Muscle of arm (tissue), 12 donors: ENCODE results near the gene KRT13. TPM values are rescaled to one million over a fixed set of nuclear protein-coding genes. Genes with fewer than 3 reads are reported as not detected.

Source experiments
- DNase-seq: peaks from one replicate; pipeline ENCODE4 v3.0.0-alpha.2; 2013
- polyA plus RNA-seq, 12 donors: library from polyadenylated mRNA; unstranded; fragments of 120-200 nt; gene quantifications; one replicate each; pipeline ENCODE4 v1.2.1, GENCODE V29; 2013; ENCODE audit not compliant: insufficient read length in 12 of 12

Gene KRT13
- polyA plus RNA-seq, 12 donors = 0.63 to 746 (median 70.1) TPM; not detected in 6

DNA sequence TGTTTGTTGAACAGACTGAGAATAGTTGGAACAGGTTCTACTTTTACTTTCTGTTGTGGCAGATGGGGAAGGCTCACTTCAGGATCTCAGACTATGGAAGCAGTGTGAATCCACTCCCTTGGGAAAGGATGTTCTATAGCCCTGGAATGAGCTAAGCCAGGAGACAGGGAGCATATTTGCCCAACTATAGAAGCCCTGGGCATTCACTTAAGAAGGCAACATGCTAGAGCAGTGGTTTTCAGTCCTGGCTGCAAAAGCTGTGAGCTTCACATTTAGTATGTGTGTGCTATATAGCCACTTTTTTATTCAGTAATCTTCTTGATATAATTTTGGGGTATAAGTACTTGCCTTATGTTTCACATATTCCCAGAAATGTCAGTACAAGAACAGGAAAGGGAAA is 37.1 kb downstream of the KRT13 start:
- DNase-seq = no peak

DNA sequence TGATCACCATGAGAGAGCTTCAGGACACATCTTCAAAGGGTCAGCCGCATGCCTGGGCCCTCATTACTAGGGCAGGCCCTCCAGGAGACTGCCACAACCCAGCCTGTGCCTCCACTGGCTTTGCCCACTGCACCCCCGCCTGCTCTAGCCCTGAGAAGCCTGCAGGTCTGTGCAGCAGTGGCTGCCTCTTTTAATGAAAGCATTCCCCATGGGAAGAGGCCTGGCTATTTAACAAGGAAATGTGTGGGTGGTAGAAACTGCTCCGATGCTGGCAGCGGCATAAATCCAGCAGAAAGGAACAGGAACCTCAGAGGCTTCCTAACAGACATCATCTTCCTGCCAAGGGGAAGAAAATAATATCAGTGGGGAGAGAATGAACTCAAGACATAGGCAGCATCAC is 37.9 kb downstream of the KRT13 start:
- DNase-seq = no peak

DNA sequence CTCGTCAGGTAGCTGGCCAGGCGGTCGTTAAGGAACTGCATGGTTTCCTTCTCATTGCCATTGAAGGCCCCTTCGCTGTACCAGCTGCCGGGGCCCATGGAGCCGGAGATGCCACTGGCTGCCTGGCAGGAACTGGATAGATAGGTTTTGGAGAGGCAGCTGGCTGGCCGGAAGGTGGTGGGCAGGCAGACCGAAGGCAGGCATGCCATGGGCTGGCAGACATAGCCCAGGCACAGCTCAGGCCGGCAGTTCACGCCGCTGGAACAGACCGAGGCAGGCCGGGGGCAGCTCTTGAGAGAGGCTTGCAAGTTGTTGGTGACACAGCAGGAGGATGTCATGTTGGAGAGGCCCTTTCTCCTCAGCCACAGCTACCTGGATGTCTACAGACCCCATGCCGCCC is 38.4 kb downstream of the KRT13 start, which contains the start of gene KRT32:
KRT32 (minus strand) TSS at position 399 of the 400 bp plus-strand sequence; CDS start at position 338, 61 bp downstream.
- no peak for DNase-seq

DNA sequence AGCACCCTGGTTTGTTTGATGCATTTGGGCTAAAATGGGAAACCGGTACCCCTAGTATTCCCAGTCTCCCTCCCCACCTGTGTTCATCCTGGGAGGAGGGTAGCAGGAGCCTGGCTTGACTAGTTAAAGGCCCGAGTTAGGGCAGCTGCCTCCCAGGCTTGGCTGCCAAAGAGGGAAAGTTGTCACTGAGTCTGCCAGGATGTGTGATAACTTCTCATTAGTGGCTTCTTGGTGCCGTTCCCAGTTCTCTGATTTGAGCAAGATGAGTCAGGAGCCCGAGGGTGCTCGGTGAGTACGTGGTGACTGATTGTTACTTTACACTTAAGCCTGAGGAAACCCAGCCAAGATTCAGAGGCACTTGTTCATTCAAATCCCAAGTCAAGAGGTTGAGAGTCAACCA is 40.7 kb downstream of the KRT13 start:
- no peak for DNase-seq

DNA sequence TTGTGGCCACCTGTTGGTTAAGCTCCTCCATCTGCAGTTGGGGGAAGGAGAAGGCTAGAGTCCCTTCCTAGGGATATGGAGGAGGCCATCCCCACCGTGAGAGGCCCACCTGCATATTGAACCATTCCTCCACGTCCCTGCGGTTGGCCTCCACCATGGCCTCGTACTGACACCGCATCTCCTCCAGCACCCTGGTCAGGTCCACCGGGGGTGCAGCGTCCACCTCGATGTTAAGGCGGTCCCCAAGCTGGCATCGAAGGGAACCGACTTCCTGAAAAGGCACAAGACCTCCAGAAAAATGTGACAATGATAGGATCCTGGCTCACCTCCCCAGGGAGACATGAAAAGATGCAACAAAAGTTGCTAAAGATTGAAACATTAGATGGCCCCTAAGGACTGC is 41.2 kb downstream of the KRT13 start:
- no peak for DNase-seq

DNA sequence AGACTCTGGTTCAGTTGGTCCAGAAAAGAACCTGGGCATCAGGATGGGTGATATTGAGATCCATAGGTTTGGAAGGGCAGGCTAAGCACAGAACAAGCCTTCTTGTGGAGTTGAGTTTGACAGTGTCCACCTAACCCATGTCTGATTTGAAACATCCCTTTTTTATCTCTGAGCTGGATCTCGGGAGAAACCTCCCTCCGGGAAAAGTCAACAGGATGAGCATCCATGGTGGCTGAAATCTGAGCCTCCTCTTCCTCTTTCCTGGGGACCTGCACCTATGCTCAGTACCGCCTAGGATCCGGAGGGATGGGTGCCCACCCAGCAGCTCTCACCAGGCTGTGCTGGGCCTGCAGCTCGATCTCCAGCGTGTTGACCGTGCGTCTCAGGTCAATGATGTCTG is 41.7 kb downstream of the KRT13 start:
- DNase-seq = no peak

DNA sequence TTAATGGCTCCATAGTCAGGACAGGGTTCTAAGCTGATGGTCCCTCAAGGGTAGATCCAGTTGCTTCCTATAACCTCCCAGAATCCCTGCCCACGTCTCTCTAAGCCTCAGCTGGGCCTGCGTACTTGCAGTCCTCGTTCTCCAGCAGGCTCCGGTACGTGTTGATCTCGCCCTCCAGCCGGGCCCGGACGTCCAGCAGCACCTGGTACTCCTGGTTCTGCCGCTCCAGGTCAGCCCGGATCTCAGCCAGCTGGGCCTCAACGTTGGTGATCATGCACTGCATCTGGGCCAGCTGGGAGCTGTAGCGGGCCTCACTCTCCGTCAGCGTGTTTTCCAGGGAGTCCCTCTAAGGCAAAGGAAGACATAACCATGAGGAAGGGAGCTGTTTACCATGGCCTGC is 42.7 kb downstream of the KRT13 start:
- no peak for DNase-seq

DNA sequence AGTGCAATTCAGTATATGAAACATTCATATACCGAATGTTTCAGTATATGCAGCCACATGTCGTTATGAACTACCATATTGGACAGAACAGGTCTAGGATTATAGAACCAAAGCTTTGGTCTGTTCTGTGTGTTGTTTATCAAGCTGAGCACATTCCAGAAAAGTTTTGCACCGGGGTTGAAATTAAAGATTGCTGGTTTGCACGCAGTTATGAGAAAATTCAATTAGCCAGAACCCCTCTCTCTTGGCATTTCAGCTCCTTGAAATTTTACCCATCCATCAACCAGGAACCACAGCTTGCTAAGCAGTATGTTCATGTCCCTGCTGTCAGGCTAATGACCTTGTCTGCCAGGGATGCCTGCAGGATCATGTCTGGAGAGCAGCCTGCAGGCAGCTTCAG is 47.7 kb downstream of the KRT13 start:
- DNase-seq = no peak

DNA sequence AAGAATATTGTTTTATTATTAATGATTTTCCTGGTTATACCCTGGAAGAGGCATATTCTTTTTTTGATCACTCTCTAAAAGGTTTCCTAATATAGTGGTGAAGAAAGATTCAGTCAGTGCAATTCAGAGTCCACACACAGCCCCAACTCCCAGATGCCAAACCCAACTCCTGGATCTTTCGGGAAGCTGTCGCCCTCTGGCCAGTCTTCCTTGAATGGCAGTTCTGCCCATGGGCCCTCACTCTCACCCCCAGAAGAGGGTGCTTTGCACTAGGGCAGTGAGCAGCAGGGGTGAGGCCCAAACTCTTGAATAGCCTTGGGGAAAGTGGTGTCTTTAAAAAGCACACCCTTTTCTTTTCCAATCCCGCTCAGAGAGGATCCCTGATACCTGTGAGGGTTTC is 49.2 kb downstream of the KRT13 start:
- DNase-seq = no peak

DNA sequence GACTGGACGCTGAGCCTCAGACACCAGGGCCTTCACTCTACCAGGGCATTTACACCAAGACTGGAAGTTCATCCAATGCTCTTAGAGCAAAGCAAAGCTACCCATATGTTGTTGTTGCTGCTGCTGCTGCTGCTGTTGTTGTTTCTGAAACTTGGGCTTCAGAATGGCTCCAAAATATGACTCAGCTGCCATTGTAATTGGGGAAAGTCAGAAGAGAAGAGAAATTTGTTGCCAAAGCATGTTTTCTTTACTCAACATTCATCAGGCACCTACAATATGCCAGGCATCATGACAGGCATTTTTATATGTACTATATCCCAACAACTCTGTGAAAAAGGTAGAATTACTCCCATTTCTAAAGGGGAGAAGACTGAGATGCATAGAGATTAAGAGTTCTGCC is 50.2 kb downstream of the KRT13 start:
- DNase-seq = no peak

DNA sequence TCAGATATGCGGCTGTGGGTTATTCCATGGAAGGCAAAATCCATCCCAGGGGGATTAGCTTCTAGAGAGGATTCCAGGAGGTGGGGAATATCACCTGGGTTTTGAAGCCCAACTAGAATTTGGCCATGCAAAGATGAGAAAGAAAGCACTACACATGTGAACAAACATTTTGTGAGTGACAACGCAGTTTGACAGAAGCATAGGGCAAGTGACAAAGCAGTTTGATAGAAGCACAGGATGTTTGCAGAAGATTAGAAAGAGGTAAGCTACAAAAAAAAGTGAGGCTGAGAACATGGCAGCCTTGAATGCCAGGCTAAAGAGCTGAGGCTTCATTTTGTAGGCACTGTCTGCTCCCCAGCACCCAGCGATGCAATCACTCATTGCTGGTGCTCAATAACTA is 52.3 kb downstream of the KRT13 start:
- no peak for DNase-seq

DNA sequence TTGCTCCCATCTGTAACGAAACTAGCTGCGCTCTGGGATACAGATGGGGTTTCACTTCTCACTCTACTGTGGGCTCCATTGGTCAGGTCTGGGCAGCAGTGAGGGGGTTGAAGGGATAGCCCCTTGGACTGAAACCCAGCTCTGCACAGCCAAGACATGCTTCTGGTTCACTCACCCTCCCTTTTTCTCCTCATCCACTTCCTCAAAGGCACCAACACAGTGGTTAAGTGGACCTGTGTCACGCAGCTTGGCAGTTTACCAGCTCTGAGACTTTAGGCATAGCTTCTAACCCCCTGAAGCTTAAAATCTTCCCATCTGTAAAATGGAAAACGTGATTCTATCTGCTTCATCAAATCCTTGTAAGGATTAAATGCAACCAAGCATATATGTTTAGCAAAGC is 53.1 kb downstream of the KRT13 start:
- no peak for DNase-seq

DNA sequence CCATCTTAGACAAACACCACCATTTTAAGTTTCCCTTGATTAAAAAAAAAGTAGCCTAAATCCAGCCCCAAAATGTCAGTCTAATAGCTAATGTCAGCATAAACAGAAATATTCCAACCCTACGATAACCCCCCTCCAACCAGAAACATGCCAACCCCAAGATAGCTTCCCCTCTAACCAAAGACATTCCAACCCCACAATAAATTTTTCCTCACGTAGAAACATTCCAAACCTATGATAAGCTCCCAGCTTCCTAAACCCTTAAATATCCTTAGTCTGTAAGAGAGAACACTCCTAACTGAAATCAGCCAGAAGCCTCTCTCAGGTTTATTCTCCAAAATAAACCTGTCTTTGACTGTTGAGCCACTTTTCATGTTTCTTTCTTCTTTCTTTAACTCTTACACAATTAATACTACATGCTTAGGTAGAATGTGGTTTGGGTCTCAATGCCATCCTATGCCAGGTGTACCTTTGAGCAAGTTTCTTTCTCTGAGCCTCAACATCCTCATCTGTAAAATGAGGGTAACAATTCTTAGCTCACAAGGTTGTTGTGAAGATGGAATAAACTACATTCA is 54.2 kb downstream of the KRT13 start:
- DNase-seq = no peak

Other genes with a start within 250 kb of the KRT13 start
- under 1 TPM in 7 of 12 donors, not detected in 5; 0.11 to 0.65 (median 0.24) TPM for gene KRTAP9-6, start 240.2 kb downstream of the KRT13 start, polyA plus RNA-seq
- gene KRTAP9-7, start 229.9 kb downstream of the KRT13 start, polyA plus RNA-seq = not detected
- gene KRTAP29-1, start 202.8 kb downstream of the KRT13 start, polyA plus RNA-seq = not detected
- not detected for gene KRTAP16-1, start 196.3 kb downstream of the KRT13 start, polyA plus RNA-seq
- gene KRTAP17-1, start 189.9 kb downstream of the KRT13 start, polyA plus RNA-seq = not detected
- not detected for gene KRT33A, start 154.8 kb downstream of the KRT13 start, polyA plus RNA-seq
- gene KRT33B, start 135.8 kb downstream of the KRT13 start, polyA plus RNA-seq = under 1 TPM in 3 of 12 donors, not detected in 9; 0.13 to 0.15 (median 0.14) TPM
- gene KRT34, start 123.3 kb downstream of the KRT13 start, polyA plus RNA-seq = under 1 TPM in 1 of 12 donors, not detected in 11; 0.33 TPM
- gene KRT31, start 108.0 kb downstream of the KRT13 start, polyA plus RNA-seq = 1 to 10 TPM in 10 of 12 donors, not detected in 2; 3.5 to 6.3 (median 4.4) TPM
- under 1 TPM in 1 of 12 donors, not detected in 11; 0.29 TPM for gene KRT37, start 81.0 kb downstream of the KRT13 start, polyA plus RNA-seq
- gene KRT38, start 64.6 kb downstream of the KRT13 start, polyA plus RNA-seq = not detected
- under 1 TPM in 1 of 12 donors, not detected in 11; 0.55 TPM for gene KRT32, start 38.2 kb downstream of the KRT13 start, polyA plus RNA-seq
- gene KRT35, start 24.5 kb downstream of the KRT13 start, polyA plus RNA-seq = under 1 TPM in 1 of 12 donors, not detected in 11; 0.11 TPM
- gene KRT36, start 15.7 kb downstream of the KRT13 start, polyA plus RNA-seq = under 1 TPM in 1 of 12 donors, not detected in 11; 0.23 TPM
- 100 to 1,000 TPM in 1 of 12 donors, 10 to 100 TPM in 2, 1 to 10 TPM in 2, under 1 TPM in 2, not detected in 5; 0.13 to 365 (median 3.4) TPM for gene KRT15, start 13.3 kb upstream of the KRT13 start, polyA plus RNA-seq
- 100 to 1,000 TPM in 1 of 12 donors, 10 to 100 TPM in 3, 1 to 10 TPM in 3, under 1 TPM in 4, not detected in 1; 0.34 to 178 (median 1.4) TPM for gene KRT19, start 22.7 kb upstream of the KRT13 start, polyA plus RNA-seq
- under 1 TPM in 2 of 12 donors, not detected in 10; 0.17 to 0.44 TPM for gene KRT9, start 66.4 kb upstream of the KRT13 start, polyA plus RNA-seq
- gene KRT14, start 81.3 kb upstream of the KRT13 start, polyA plus RNA-seq = 100 to 1,000 TPM in 1 of 12 donors, 10 to 100 TPM in 2, 1 to 10 TPM in 2, under 1 TPM in 3, not detected in 4; 0.18 to 229 (median 2.1) TPM
- gene KRT16, start 107.2 kb upstream of the KRT13 start, polyA plus RNA-seq = 1 to 10 TPM in 2 of 12 donors, under 1 TPM in 1, not detected in 9; 0.90 to 3.9 (median 1.5) TPM
- 1,000 to 10,000 TPM in 1 of 12 donors, 100 to 1,000 TPM in 2, 1 to 10 TPM in 2, under 1 TPM in 5, not detected in 2; 0.33 to 1,262 (median 2.2) TPM for gene KRT17, start 119.0 kb upstream of the KRT13 start, polyA plus RNA-seq
- gene EIF1, start 183.3 kb upstream of the KRT13 start, polyA plus RNA-seq = 100 to 1,000 TPM in 11 of 12 donors, not detected in 1; 538 to 938 (median 792) TPM
- not detected for gene GAST, start 206.7 kb upstream of the KRT13 start, polyA plus RNA-seq
- gene HAP1, start 229.0 kb upstream of the KRT13 start, polyA plus RNA-seq = under 1 TPM in 9 of 12 donors, not detected in 3; 0.03 to 0.23 (median 0.07) TPM